Measurements from ENCODE around the gene GPD2. TPM values are rescaled to one million over a fixed set of nuclear protein-coding genes. Genes with fewer than 3 reads are reported as not detected.
"Not testable (repeated sequence)": the region's sequence is repeated elsewhere in the genome, so short reads cannot be mapped to it uniquely, and the experiment has no call there.

Gene GPD2
- total RNA-seq, 1 donor = 17.5 TPM

GRCh38 chr2:156480376-156480775 is 44.2 kb downstream of the GPD2 start:
- no peak overlapping the region for H3K4me3 ChIP-seq (ENCODE audit: low read length)
- no peaks in the 10 kb centered on the region for H3K4me1 ChIP-seq (ENCODE audit: insufficient read depth, low read length)
- H3K27me3 ChIP-seq (ENCODE audit: insufficient read depth, low read length) = no peaks in the 10 kb centered on the region
- H3K9me3 ChIP-seq (ENCODE audit: low read depth, low read length) = no peaks in the 10 kb centered on the region

GRCh38 chr2:156481312-156481711 is 45.1 kb downstream of the GPD2 start:
- Histone ChIP-seq H3K4me1 (ENCODE audit: insufficient read depth, low read length) (no peaks in the 10 kb centered on the region), H3K27me3 (ENCODE audit: insufficient read depth, low read length) (no peaks in the 10 kb centered on the region), H3K4me3 (ENCODE audit: low read length) (no peak overlapping the region), H3K9me3 (ENCODE audit: low read depth, low read length) (no peaks in the 10 kb centered on the region)

GRCh38 chr2:156483741-156484173 is 47.6 kb downstream of the GPD2 start:
- no peaks in the 10 kb centered on the region for H3K27me3 ChIP-seq (ENCODE audit: insufficient read depth, low read length)
- no peak overlapping the region for H3K4me3 ChIP-seq (ENCODE audit: low read length)
- H3K4me1 ChIP-seq (ENCODE audit: insufficient read depth, low read length) = no peaks in the 10 kb centered on the region
- no peaks in the 10 kb centered on the region for H3K9me3 ChIP-seq (ENCODE audit: low read depth, low read length)

- Histone ChIP-seq H3K4me1 (ENCODE audit: insufficient read depth, low read length) (peaks cover 3% of the 10 kb centered on the region), H3K27me3 (ENCODE audit: insufficient read depth, low read length) (no peaks in the 10 kb centered on the region), H3K4me3 (ENCODE audit: low read length) (no peak overlapping the region), H3K9me3 (ENCODE audit: low read depth, low read length) (no peaks in the 10 kb centered on the region)
Measured at GRCh38 chr2:156486147-156486546, 50.0 kb downstream of the GPD2 start.

- Histone ChIP-seq H3K9me3 (ENCODE audit: low read depth, low read length) (no peaks in the 10 kb centered on the region), H3K4me3 (ENCODE audit: low read length) (no peak overlapping the region), H3K27me3 (ENCODE audit: insufficient read depth, low read length) (no peaks in the 10 kb centered on the region), H3K4me1 (ENCODE audit: insufficient read depth, low read length) (peaks cover 3% of the 10 kb centered on the region)
Measured at GRCh38 chr2:156486614-156487013, 50.4 kb downstream of the GPD2 start.

- Histone ChIP-seq H3K4me1 (ENCODE audit: insufficient read depth, low read length) (peaks cover 3% of the 10 kb centered on the region), H3K27me3 (ENCODE audit: insufficient read depth, low read length) (no peaks in the 10 kb centered on the region), H3K4me3 (ENCODE audit: low read length) (no peak overlapping the region), H3K9me3 (ENCODE audit: low read depth, low read length) (no peaks in the 10 kb centered on the region)
Measured at GRCh38 chr2:156489195-156489594, 53.0 kb downstream of the GPD2 start.

GRCh38 chr2:156489750-156490465 is 53.7 kb downstream of the GPD2 start:
- peaks cover 3% of the 10 kb centered on the region for H3K4me1 ChIP-seq (ENCODE audit: insufficient read depth, low read length)
- no peaks in the 10 kb centered on the region for H3K9me3 ChIP-seq (ENCODE audit: low read depth, low read length)
- no peaks in the 10 kb centered on the region for H3K27me3 ChIP-seq (ENCODE audit: insufficient read depth, low read length)
- H3K4me3 ChIP-seq (ENCODE audit: low read length) = no peak overlapping the region

- Histone ChIP-seq H3K4me3 (ENCODE audit: low read length) (no peak overlapping the region), H3K4me1 (ENCODE audit: insufficient read depth, low read length) (peaks cover 3% of the 10 kb centered on the region), H3K9me3 (ENCODE audit: low read depth, low read length) (no peaks in the 10 kb centered on the region), H3K27me3 (ENCODE audit: insufficient read depth, low read length) (no peaks in the 10 kb centered on the region)
Measured at GRCh38 chr2:156490466-156490840, 54.3 kb downstream of the GPD2 start.

- no peak overlapping the region for H3K4me3 ChIP-seq (ENCODE audit: low read length)
Measured at GRCh38 chr2:156491176-156491575, 55.0 kb downstream of the GPD2 start.

GRCh38 chr2:156492979-156493378 is 56.8 kb downstream of the GPD2 start:
- Histone ChIP-seq H3K27me3 (ENCODE audit: insufficient read depth, low read length) (no peaks in the 10 kb centered on the region), H3K4me3 (ENCODE audit: low read length) (no peak overlapping the region), H3K9me3 (ENCODE audit: low read depth, low read length) (no peaks in the 10 kb centered on the region), H3K4me1 (ENCODE audit: insufficient read depth, low read length) (peaks cover 3% of the 10 kb centered on the region)

More at GRCh38 chr2:156491176-156491575, 55.0 kb downstream of the GPD2 start:
- Histone ChIP-seq H3K4me1 (ENCODE audit: insufficient read depth, low read length) (peaks cover 3% of the 10 kb centered on the region), H3K9me3 (ENCODE audit: low read depth, low read length) (no peaks in the 10 kb centered on the region), H3K27me3 (ENCODE audit: insufficient read depth, low read length) (no peaks in the 10 kb centered on the region)

GRCh38 chr2:156495998-156496397 is 59.8 kb downstream of the GPD2 start:
- not testable (repeated sequence) for H3K4me3 ChIP-seq (ENCODE audit: low read length); H3K27me3 ChIP-seq (ENCODE audit: insufficient read depth, low read length); H3K9me3 ChIP-seq (ENCODE audit: low read depth, low read length); H3K4me1 ChIP-seq (ENCODE audit: insufficient read depth, low read length)

- no peaks in the 10 kb centered on the region for H3K9me3 ChIP-seq (ENCODE audit: low read depth, low read length)
- no peaks in the 10 kb centered on the region for H3K4me1 ChIP-seq (ENCODE audit: insufficient read depth, low read length)
- H3K4me3 ChIP-seq (ENCODE audit: low read length) = no peak overlapping the region
- no peaks in the 10 kb centered on the region for H3K27me3 ChIP-seq (ENCODE audit: insufficient read depth, low read length)
Measured at GRCh38 chr2:156505696-156506095, 69.5 kb downstream of the GPD2 start.

- Histone ChIP-seq H3K27me3 (ENCODE audit: insufficient read depth, low read length) (no peaks in the 10 kb centered on the region), H3K4me3 (ENCODE audit: low read length) (no peak overlapping the region), H3K4me1 (ENCODE audit: insufficient read depth, low read length) (no peaks in the 10 kb centered on the region), H3K9me3 (ENCODE audit: low read depth, low read length) (no peaks in the 10 kb centered on the region)
Measured at GRCh38 chr2:156511122-156511521, 74.9 kb downstream of the GPD2 start.

GRCh38 chr2:156511803-156512202 is 75.6 kb downstream of the GPD2 start:
- Histone ChIP-seq H3K4me1 (ENCODE audit: insufficient read depth, low read length) (no peaks in the 10 kb centered on the region), H3K4me3 (ENCODE audit: low read length) (no peak overlapping the region), H3K9me3 (ENCODE audit: low read depth, low read length) (no peaks in the 10 kb centered on the region), H3K27me3 (ENCODE audit: insufficient read depth, low read length) (no peaks in the 10 kb centered on the region)

GRCh38 chr2:156512451-156512850 is 76.3 kb downstream of the GPD2 start:
- no peaks in the 10 kb centered on the region for H3K9me3 ChIP-seq (ENCODE audit: low read depth, low read length)
- no peaks in the 10 kb centered on the region for H3K27me3 ChIP-seq (ENCODE audit: insufficient read depth, low read length)
- H3K4me3 ChIP-seq (ENCODE audit: low read length) = no peak overlapping the region
- H3K4me1 ChIP-seq (ENCODE audit: insufficient read depth, low read length) = no peaks in the 10 kb centered on the region

GRCh38 chr2:156513219-156513618 is 77.0 kb downstream of the GPD2 start:
- no peak overlapping the region for H3K4me3 ChIP-seq (ENCODE audit: low read length)
- no peaks in the 10 kb centered on the region for H3K9me3 ChIP-seq (ENCODE audit: low read depth, low read length)
- H3K4me1 ChIP-seq (ENCODE audit: insufficient read depth, low read length) = no peaks in the 10 kb centered on the region

More at GRCh38 chr2:156513219-156513618, 77.0 kb downstream of the GPD2 start:
- H3K27me3 ChIP-seq (ENCODE audit: insufficient read depth, low read length) = no peaks in the 10 kb centered on the region

All from mononuclear cell (primary cell).